Esophagus muscularis mucosa (tissue), 3 donors: ENCODE measurements around the gene CCDC146.
"Not testable (repeated sequence)": the region's sequence is repeated elsewhere in the genome, so short reads cannot be mapped to it uniquely, and the experiment has no call there.

Experiments used
- CTCF ChIP-seq, 3 experiments: fragments of 200-600 bp in 2 of 3; fragments of 450-650 bp in 1 of 3; sonication (generic) in 2 of 3; IDR thresholded peaks; one replicate each; pipeline ENCODE4 v1.5.1; 2017 to 2019; ENCODE audit warnings: antibody characterized with exemption in 3 of 3, mild to moderate bottlenecking in 2 of 3, moderate library complexity in 1 of 3
- EP300 ChIP-seq: sonication (generic); formaldehyde crosslinking; IDR thresholded peaks from one replicate; pipeline ENCODE4 v1.6.1; 2017; ENCODE audit warnings: antibody characterized with exemption

GRCh38 chr7:77177321-77177904, 55.0 kb downstream of the CCDC146 start:
- TF ChIP-seq EP300; CTCF (IDR thresholded peaks at IDR 0.05): not testable (repeated sequence)
